ENCODE data around the gene RUSF1.
"Not testable (repeated sequence)": the region's sequence is repeated elsewhere in the genome, so short reads cannot be mapped to it uniquely, and the experiment has no call there.

Gene RUSF1

DNA sequence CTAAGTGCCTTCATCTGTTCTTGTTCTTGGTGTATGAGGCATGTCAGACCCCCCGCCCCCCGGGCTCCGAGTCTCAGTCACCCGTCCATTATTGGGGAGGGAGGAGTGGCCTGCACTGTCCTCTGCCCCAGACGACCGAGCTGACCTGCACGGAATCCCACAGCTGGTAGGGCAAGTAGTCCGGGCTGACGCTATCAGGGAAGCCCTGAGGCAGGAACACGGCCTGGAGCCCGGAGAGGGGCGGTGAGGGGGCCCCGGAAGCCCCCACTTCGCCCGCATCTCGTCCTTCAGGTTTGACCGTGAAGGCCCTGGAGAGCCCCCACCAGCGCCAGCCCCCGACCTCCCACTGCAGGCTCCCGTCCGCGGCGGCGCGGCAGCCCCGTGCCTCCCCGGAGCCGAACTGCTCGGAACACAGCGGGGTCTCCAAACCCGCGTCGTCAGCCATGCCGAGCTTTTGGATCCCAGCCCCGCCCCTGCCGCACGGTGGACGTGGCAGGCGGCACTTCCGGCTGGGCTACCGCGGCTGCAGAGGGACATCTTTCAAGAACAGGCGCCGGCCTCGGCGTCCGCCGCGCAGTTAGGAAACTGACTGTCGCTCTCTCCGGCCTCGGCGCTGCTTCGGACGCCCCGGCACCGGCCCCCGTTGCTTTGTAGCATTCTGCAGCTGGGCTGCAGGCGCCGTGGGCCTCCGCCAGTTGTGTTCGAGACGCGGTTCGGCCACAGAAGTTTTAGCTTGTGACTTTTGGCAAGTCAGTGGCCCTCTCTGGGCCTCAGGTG, at the start of gene RUSF1:
Gene RUSF1, minus strand, starts transcription at position 463 of the 777 bp plus-strand sequence. Its CDS starts 18 bp downstream, at position 445.
- DNase-seq, result peak; percentile 75

DNA sequence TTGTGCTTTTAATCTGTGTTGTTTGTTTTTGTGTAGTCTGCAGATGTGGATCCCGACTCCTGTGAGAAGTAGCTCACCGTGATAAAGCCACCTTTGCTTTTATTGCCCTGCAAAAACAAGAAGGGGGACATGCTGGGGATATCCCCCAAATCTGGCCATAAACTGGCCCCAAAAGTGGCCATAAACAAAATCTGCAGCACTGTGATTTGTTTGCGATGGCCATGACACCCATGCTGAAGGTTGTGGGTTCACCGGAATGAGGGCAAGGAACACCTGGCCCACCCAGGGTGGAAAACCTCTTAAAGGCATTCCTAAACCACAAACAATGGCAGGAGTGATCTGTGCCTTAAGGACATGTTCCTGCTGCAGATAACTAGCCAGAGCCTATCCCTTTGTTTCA, 34.6 kb upstream of the RUSF1 start:
- no peak for DNase-seq

DNA sequence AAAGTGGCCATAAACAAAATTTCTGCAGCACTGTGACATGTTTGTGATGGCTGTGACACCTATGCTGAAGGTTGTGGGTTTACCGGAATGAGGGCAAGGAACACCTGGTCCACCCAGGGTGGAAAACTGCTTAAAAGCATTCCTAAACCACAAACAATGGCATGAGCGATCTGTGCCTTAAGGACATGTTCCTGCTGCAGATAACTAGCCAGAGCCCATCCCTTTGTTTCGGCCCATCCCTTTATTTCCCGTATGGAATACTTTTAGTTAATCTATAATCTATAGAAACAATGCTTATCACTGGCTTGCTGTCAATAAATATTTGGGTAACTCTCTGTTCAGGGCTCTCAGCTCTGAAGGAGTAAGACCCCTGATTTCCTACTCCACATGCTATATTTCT, 31.6 kb upstream of the RUSF1 start:
- not testable (repeated sequence) for DNase-seq

DNA sequence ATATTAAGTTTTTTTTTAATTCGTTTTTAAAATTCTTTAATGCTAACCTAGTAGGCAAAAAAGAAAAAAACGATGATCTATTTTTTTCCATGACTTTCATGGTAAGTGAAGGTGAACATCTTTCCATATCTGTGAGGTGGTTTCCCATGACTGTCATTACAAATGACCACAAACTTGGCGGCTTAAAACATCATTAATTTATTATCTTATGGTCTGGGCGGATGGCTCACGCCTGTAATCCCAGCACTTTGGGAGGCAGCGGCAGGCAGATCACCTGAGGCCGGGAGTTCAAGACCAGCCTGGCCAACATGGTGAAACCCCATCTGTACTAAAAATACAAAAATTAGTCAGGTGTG, 30.0 kb upstream of the RUSF1 start:
- not testable (repeated sequence) for DNase-seq

DNA sequence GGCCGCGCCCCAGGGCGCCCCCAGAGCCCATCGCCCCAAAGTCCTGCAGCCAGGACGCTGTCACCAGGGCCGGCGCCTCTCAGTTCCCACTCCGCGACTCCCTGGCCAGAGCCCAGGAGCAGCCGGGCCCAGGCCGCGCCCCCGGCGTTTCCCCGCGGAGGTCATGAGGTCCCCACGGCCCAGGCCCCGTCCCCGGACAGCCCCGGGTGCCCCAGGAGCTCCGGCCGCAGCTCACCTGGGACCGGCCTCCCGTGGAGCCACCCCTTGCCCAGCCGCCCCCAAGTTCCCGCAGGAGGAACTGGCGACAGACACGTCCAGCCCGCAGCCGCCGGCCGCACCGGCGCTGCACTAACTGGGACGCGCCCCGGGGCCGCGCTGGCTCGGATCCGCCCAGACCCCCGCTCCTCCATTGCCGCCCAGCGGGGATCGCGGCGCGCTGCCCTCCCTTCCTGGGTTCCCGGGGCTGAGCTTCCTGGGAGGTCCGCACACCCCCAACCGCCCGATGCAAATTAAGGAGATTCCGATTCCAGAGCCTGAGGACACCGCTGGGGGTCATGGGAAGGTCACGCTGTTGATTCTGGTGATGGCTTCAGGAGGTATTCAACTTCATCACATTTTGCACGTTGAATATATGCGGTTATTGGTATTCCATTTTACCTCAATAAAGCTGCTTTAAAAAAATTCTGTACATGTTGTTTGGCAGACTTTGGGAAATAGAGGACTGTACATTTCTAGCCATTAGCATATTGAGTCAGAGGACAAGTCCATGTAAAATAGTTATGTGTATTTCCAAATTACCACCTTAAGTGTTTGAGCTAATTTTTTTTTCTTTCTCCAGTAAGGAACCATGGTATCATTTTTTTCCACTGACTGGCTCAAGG, 29.4 kb upstream of the RUSF1 start:
- no peak for DNase-seq

DNA sequence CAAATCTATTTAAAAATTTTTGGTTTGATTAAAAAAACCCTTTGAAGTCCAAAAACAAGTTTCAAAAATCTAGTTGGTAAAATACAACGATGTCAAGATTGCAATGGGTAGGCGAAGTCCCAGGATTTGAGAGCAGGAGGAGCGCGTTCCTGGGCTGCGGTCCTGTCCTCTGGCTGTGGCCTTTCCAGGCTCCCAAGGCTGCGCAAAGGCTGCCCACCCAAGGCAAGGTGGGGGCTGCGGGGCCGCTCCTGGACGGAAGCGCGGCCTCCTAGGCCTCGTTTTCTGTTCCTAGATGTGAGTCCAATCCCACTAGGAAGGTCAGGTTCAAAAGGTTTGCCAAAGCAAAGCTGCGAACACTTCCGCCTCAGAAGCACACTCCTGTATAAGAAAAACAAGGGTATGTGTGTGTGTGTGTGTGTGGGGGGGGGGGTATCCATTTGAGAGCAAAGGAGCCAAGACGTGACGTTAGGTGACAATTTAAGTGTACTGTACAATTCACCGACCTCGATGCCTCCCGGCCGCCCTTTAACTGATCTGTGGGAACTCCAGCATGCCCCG, 28.7 kb upstream of the RUSF1 start:
- no peak for DNase-seq

DNA sequence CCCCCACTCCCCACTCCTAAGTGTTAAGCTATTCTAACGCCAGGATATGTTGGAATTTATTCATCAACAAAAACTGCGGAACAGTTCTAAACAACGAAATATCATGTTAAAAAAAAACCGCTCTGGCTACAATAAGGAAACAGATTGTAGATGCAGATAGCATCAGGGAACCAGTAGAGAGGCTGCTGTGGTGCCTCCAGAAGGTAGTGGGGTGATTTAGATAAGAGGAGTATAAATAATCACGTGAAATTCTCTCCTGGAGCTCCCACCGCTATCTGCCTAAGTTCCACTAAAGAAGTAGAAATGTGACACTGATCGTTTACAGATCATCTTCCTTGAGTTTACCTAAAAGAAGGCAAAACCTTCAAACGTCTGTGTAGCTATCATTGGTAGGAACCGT, 27.5 kb upstream of the RUSF1 start:
- DNase-seq, result no peak

DNA sequence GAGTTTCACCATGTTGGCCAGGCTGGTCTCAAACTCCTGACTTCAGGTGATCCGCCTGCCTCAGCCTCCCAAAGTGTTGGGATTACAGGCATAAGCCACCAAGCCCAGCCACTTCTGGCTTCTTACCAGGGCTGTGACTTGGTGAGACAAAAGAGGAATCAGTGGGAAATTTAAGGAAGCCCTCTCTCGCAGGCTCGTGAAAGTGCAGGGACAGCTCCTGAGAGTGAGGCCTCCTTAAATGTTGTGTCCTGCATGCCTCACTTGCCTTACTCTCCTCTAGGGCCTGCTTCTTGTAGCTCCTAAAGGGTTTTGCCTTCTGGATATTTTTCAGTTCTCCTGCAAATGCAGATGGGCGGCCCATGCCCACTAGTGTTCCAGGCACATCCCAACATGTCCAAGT, 24.7 kb upstream of the RUSF1 start:
- DNase-seq, result no peak

DNA sequence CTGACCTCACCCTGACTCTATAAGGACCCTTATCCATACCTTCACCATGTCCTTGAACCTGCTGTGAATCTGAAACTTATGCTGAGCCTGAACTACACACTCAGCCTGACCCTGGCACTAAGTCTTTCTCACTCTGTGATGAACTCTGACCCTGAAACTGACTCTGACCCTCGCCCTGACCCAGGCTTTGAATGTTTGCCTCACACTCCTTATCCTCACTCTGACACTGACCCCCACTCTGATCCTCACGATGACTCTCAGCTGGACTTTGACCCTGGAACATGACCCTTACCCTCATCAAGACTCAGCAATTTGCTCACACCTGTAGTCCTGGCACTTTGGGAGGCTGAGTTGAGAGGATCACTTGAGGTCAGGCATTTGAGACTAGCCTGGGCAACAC, 23.9 kb upstream of the RUSF1 start:
- DNase-seq, result no peak

DNA sequence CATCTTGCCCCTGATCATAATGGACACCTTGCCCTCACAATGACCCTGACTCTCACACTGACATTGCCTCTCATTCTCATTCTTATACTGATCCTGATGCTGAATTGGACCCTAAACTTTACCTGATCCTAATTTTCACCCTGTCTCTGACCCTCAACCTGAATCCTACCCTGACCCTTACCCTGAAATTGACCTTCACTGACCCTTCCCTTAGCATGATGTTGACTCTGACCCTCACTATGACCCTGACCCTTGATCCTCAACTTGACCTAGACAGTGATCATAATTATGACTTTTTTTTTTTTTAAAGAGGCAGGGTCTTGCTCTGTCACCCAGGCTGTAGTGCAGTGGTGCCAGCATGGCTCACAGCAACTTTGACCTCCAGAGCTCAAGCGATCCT, 22.9 kb upstream of the RUSF1 start:
- no peak for DNase-seq

DNA sequence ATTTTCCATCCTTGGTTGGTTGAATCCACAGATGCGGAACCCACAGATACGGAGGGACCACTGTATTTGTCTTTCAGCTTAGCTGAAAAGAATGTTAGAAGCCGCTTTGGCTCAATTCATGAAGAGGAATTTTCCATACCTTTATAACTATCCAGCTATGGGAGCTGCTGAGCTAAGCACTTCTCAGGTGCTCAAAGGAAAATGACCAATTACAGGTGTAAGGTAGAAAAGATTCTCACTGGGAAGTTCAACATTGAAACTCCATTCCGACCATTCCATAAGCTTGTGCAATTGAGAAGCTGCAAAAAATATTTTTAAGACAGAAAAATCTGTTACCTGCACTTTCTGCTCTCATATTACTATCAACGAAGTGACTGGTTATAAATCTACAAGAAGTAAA, 22.2 kb upstream of the RUSF1 start:
- DNase-seq, result no peak

DNA sequence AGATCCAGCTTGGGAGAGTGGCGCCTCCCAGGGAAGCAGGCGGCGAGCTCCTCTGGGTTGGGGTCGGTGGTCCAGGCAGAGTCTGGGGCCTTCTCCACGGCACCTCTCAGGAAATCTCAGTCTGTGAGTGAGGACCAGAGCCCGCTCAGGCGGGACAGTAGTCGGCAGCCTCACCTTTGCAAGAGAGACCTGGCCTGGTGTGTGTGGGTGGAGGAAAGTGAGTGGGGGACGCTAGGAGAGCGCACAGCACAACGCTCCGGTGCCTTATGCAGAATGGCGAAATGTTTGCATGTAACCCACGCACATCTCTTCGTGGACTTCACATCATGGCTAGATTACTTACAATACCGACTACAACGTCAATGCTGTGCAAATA, 21.7 kb upstream of the RUSF1 start:
- no peak for DNase-seq

DNA sequence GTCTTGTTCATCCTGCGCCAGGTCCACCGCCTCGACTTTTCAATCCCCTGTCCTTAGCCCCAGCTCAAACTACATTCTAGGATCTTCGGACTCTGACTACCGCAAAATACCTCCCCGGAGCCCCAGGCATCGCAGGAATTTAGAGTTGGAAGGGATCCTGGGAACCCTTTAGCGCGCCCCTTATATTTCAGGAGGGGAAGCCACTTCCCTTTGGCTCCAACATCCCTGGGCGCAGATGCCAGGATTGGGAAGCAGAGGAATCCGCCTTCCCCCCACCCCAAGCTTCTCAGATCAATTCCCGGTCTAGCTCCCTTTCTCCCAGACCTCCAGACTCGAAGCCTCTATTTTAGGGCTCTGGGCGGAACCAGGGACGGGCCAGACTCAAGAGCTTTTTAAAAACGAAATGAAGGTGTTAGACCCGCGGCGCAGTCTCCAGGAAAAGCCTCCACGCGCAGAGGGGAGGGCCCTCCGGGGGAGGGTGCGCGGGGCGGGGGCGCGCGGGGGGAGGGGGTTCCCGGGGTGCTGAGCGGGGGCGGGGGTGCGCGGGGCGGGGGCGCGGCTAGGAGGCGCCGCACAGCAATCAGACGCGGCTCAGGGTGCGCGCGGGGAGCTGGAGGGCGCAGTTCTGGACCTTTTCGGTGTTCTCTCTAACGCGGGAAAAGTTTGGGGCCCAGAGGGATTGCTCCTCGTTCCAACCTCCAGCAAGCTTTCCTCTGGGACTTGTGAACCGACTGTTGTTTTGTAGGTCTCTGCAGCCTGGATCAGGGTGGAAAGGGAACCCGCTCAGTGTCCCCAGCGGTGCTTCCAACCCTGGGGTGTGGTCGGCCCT, 21.1 kb upstream of the RUSF1 start:
- DNase-seq, result peak; percentile 5

DNA sequence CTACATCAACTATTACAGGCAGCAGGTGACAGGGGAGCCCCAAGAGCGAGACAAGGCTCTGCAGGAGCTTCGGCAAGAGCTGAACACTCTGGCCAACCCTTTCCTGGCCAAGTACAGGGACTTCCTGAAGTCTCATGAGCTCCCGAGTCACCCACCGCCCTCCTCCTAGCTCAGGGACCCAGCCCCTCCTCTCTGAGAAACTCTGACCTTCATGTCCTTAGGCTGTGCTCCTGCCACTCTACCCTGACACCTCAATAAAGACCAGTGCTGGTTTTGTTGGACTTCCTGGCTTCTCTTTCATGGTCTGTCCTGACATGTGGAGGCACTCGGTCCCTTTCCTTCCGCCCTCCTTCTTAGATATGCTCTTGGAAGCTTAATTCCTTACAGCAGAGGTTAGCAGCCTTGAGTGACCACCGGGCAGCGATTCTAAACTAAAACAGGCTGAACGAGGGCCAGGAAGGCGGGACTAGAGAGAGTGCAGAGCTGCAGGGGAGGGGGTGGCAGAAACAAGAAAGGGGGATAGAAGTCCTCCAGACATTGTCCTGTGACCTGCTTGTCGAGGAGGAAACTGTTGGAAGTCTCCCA, 20.4 kb upstream of the RUSF1 start:
- no peak for DNase-seq

DNA sequence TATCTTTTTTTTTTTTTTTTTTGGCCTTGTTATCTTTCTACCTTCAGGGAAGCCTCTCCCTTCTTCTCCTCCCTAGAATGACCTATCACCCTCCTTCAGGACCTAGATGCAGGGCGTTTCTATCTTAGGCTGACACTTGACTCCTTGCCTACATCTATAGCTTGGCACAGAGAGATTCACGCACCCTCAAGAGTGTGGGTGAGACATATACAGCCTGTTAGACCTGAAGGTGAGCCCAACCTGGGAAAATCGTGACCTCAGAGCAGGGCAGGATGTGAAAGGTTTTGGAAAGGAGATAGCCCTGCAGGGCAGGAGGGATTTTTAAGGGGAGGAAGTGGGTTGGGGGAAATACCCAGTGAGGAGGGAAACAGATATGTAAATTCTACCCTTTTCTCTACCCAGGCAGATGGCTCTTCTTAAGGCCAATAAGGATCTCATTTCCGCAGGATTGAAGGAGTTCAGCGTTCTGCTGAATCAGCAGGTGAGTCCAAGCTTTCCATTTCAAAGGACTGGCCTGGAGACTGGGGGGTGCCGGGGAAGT, 19.6 kb upstream of the RUSF1 start, which contains the start of gene AHSP:
Gene AHSP, plus strand, starts transcription at position 167 of the 541 bp plus-strand sequence. Its CDS starts 240 bp downstream, at position 407.
- DNase-seq, result no peak

DNA sequence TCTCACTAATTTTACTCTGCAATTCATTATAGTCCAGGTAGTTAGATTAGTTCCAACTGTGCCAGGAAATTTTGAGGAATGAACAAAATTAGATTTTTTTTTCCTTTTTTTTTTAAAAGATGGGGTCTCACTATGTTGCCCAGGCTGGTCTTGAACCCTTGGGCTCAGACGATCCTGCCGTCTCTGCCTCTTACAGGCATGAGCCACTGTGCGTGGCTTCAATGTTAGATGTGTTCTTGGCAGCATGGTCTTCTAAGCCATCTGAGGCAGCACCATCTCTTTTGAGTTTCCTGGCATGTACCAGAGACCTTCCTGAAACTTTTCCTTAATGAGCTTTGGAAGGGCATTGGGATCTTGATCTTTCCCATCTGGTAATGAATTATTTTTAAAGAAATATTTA, 16.9 kb upstream of the RUSF1 start:
- DNase-seq, result no peak

DNA sequence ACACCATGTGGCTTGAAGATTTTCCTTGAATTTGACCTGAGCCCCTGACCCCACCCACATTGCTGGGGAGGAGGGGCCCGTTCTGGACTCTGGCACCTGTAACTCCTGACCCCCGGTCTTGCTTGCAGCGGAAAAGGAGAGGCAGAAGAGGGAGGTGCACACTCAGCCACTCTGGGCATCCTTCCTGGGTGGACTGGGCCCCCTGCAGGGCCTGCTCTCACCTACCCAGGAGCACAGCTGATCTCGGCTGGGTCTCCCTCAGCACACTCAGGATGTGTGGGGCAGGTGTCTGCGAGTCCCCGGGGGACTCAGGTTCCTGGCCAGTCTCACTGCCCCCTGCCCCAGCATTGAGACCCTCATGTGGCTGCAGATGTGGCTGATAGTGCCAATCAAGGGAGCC, 15.6 kb upstream of the RUSF1 start:
- DNase-seq, result not testable (repeated sequence)

DNA sequence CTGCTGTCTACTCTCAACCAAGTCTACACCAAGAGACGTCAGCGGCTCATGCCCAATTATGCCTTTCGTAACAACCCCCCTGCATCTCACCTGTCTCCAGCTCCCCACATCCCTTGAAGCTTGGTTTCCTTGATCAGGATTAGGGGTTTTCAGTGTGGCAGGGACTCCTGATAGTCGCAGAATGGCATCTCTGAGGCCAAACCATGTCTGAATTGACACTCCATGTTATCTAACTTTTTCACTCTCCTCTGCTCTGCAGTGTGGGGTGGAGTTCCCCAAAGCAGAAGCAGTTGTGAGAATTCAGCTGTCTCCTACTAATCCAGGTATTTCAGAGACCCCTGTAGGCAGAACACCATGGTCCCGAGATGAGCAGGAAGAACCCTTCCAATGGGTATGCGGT, 13.9 kb upstream of the RUSF1 start:
- no peak for DNase-seq

DNA sequence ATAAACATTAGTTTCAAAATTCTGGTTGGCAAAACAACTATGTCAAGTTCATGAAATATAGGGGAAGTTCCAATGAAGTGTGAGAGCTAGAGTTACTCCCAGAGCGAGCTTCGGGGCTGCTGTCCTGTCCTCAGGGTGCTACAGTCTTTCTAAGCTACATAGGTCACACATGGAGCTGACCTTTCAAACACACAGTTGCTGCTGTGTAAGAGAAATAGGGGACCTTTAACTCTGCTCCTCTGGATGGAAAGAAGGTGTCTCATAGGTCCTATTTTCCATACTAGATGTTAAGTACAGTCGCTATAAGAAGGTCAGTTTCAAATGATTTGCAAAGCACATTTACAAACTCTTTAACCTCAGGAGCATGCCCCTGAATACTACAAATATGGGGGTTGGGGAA, 13.2 kb upstream of the RUSF1 start:
- no peak for DNase-seq

DNA sequence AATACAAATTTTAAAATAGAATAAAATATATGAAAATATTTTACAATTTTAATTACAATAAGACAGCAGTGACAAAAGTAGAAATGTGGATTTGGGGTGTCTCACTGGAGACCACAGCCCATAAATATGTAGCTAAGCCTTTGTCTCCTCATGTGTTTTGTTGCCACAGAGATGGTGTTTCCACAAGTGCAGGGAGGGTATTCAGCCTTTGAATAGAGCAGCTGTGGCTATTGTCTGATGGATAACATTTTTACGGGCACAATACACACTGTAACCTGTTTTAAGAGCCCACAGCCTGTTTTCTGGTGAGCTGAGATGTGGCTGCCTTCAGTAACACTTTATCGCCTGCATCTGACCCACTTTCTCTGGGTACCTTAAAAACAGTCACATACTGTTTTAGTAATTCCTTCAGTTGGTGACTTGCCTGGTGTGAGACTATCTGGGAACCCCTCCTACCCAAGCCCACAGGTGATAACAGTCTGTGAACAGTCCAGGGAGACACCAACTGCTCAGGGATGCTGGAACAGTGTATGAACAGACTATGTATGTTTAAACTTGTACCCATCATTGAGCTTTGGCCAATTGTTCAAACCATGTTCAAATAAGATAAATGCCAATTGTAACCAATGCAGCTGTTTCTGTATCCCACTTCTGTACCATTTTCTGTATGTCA, 11.7 kb upstream of the RUSF1 start:
- no peak for DNase-seq

DNA sequence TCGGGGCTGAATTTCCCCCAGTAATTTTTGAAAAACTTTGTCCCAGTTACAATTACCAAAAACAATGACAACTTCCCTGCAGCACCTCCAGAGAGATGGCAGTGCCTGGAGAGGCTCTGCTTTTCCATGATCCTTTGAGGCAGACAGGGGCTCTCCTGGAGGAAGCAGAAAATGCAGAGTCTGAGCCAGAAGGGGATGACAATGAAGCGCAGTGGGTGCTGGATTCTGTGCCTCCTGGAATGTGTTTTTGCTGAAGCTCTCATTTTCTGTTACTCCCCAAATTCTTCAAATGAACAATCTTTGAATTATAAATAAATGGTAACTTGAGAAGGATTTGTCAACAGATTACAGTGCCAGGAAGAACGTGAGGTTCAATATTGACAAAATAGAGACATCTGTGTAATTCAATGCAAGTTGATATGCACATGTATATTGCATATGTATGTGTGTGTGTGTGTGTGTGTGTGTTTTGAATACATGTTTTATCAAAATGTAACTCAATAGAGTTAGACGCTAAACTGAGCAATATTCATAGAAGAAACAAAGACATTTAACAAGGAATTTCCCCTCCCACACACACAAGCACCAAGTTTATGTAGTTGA, 9.7 kb upstream of the RUSF1 start:
- no peak for DNase-seq
